GM12878 (cell line): Measurements from ENCODE around the gene GMDS. TPM values are rescaled to one million over a fixed set of nuclear protein-coding genes. Genes with fewer than 3 reads are reported as not detected.

Experiments used
- ATAC-seq: fragments of 200-7000 bp; cut with Tn5 transposase; 3 replicates; pipeline ENCODE4 v1.9.1; 2020; ENCODE audit warnings: mild to moderate bottlenecking, moderate library complexity
- BruUV-seq: library from RNA; stranded (reverse); fragments of 400-500 nt; replicated peaks from 2 replicates; lab custom pipeline; 2021; lab: Mats Ljungman, UMichigan
- CTCF ChIA-PET: fragments of 300-600 bp; sonication (Branson Sonifier 250); formaldehyde crosslinking; extraction: SDS; loops from one replicate; lab custom pipeline; 2021; ENCODE audit warnings: inconsistent platforms; lab: Yijun Ruan, JAX
- POLR2A ChIA-PET: fragments of 350-600 bp; formaldehyde crosslinking; extraction: SDS; loops from one replicate; lab custom pipeline; 2021; ENCODE audit warnings: inconsistent platforms; lab: Charles Lee
- RAD21 ChIA-PET: fragments of 300-600 bp; sonication (Branson Sonifier 250); formaldehyde crosslinking; loops from one replicate; lab custom pipeline; 2023; ENCODE audit warnings: antibody characterized with exemption; ENCODE audit not compliant: unreplicated experiment; lab: Charles Lee
- SMC1A ChIA-PET: fragments of 300-600 bp; sonication (Branson Sonifier 250); formaldehyde crosslinking; loops from one replicate; lab custom pipeline; 2023; ENCODE audit not compliant: unreplicated experiment, uncharacterized antibody; lab: Charles Lee
- DNase-seq: peaks from one replicate; pipeline ENCODE4 v3.0.0-alpha.2; 2011; ENCODE audit warnings: low read depth, low spot score
- FAIRE-seq: peaks from 3 replicates; lab custom pipeline; 2011; peaks lifted over from hg19 to GRCh38; lab: Jason Lieb, UNC
- H2AFZ ChIP-seq: 2 replicates; pipeline ENCODE4 v1.6.0; 2011; ENCODE audit warnings: low read depth, low read length, control low read depth; ENCODE audit not compliant: control insufficient read depth
- H3K27ac ChIP-seq: 2 replicates; pipeline ENCODE4 v1.5.1; 2011; ENCODE audit warnings: control low read depth; ENCODE audit not compliant: control insufficient read depth, insufficient read depth
- H3K27me3 ChIP-seq, 2 experiments: replicated peaks in 1 of 2; 2 replicates each; pipeline versions ENCODE4 v1.6.0 to v1.6.1; 2011; ENCODE audit warnings: low read length in 1 of 2; ENCODE audit not compliant: control insufficient read depth in 2 of 2, insufficient read depth in 2 of 2
- H3K36me3 ChIP-seq, 2 experiments: 2 replicates each; pipeline ENCODE4 v1.5.1; 2011; ENCODE audit warnings: low read length in 1 of 2; ENCODE audit not compliant: control insufficient read depth in 2 of 2, insufficient read depth in 2 of 2
- H3K4me1 ChIP-seq: 2 replicates; pipeline ENCODE4 v1.6.1; 2011; ENCODE audit warnings: mild to moderate bottlenecking, low read length, moderate library complexity, mixed read lengths; ENCODE audit not compliant: control insufficient read depth, insufficient read depth
- H3K4me2 ChIP-seq: 2 replicates; pipeline ENCODE4 v1.6.0; 2011; ENCODE audit warnings: control low read depth; ENCODE audit not compliant: control insufficient read depth, insufficient read depth
- H3K4me3 ChIP-seq: fragments of 200-600 bp; sonication (generic); 2 replicates; pipeline ENCODE4 v1.5.1; 2016
- H3K79me2 ChIP-seq: 2 replicates; pipeline ENCODE4 v1.6.0; 2011; ENCODE audit warnings: low read length; ENCODE audit not compliant: control insufficient read depth, insufficient read depth
- H3K9ac ChIP-seq: 2 replicates; pipeline ENCODE4 v1.8.0; 2011; ENCODE audit warnings: low read length, control low read depth, mixed read lengths; ENCODE audit not compliant: control insufficient read depth, insufficient read depth
- H3K9me3 ChIP-seq: replicated peaks from 3 replicates; pipeline ENCODE4 v1.5.1; 2011; ENCODE audit warnings: mild to moderate bottlenecking, low read length; ENCODE audit not compliant: control insufficient read depth, insufficient read depth
- H4K20me1 ChIP-seq: 2 replicates; pipeline ENCODE4 v1.6.0; 2011; ENCODE audit not compliant: control insufficient read depth, insufficient read depth
- ASH2L ChIP-seq: fragments of 300-600, 200-600 bp; sonication (generic); IDR thresholded peaks from 2 replicates; pipeline ENCODE4 v1.6.1; 2017; ENCODE audit warnings: low read depth, mild to moderate bottlenecking, borderline replicate concordance
- ATF7 ChIP-seq: fragments of 450-650 bp; IDR thresholded peaks from 2 replicates; pipeline ENCODE4 v1.6.1; 2016; ENCODE audit warnings: low read depth, mild to moderate bottlenecking
- CEBPB ChIP-seq, 2 experiments: fragments of 150-350 bp in 1 of 2; IDR thresholded peaks; 2 replicates each; pipeline ENCODE4 v1.6.1; 2012 to 2014; ENCODE audit warnings: low read depth in 2 of 2, low read length in 2 of 2, borderline replicate concordance in 1 of 2, inconsistent platforms in 1 of 2
- E4F1 ChIP-seq: fragments of 450-650 bp; IDR thresholded peaks from 2 replicates; pipeline ENCODE4 v1.6.1; 2018; ENCODE audit warnings: borderline replicate concordance, mild to moderate bottlenecking; ENCODE audit not compliant: partially characterized antibody
- EP300 ChIP-seq, 2 experiments: fragments of 150-350 bp in 1 of 2; IDR thresholded peaks; 2 replicates each; pipeline ENCODE4 v1.6.1; 2011 to 2012; ENCODE audit warnings: low read depth in 2 of 2, low read length in 2 of 2, borderline replicate concordance in 1 of 2, improper control_type of control experiment in 1 of 2, inconsistent platforms in 1 of 2; ENCODE audit not compliant: control insufficient read depth in 1 of 2
- GABPA ChIP-seq: IDR thresholded peaks from 2 replicates; pipeline ENCODE4 v1.6.1; 2014; ENCODE audit warnings: antibody characterized with exemption, low read depth, mild to moderate bottlenecking, inconsistent platforms
- HDGF ChIP-seq: fragments of 450-650 bp; IDR thresholded peaks from 2 replicates; pipeline ENCODE4 v1.6.1; 2016; ENCODE audit warnings: antibody characterized with exemption
- POLR2AphosphoS5 ChIP-seq: IDR thresholded peaks from 2 replicates; pipeline ENCODE4 v1.6.1; 2011; ENCODE audit warnings: mild to moderate bottlenecking, low read length, inconsistent platforms
- PRDM15 ChIP-seq: fragments of 450-650 bp; formaldehyde crosslinking; IDR thresholded peaks from 2 replicates; pipeline ENCODE4 v1.4.0; 2020; ENCODE audit warnings: mild to moderate bottlenecking, moderate library complexity
- RCOR1 ChIP-seq: conservative IDR thresholded peaks from 2 replicates; pipeline ENCODE4 v1.6.1; 2012; ENCODE audit warnings: low read depth, low read length, improper control_type of control experiment
- SREBF2 ChIP-seq: IDR thresholded peaks from 2 replicates; pipeline ENCODE4 v1.6.1; 2012; ENCODE audit warnings: mild to moderate bottlenecking, low read length
- ZBTB11 ChIP-seq: fragments of 450-650 bp; formaldehyde crosslinking; IDR thresholded peaks from 2 replicates; pipeline ENCODE4 v1.5.0; 2022; ENCODE audit warnings: mild to moderate bottlenecking, missing genetic modification characterization
- ZNF622 ChIP-seq: fragments of 450-650 bp; IDR thresholded peaks from 2 replicates; pipeline ENCODE4 v1.6.1; 2017; ENCODE audit warnings: mild to moderate bottlenecking, inconsistent platforms
- ZZZ3 ChIP-seq: IDR thresholded peaks from 2 replicates; pipeline ENCODE4 v1.6.1; 2011; ENCODE audit warnings: low read depth; ENCODE audit not compliant: control insufficient read depth, insufficient read length
- WGBS: methylation state at CpG from one replicate; pipeline ENCODE4 v1.1.6; 2016; ENCODE audit warnings: low lambda C conversion rate; ENCODE audit not compliant: insufficient replicate concordance, insufficient coverage; ENCODE audit errors: missing lambda C conversion rate; 5-methylcytosine and 5-hydroxymethylcytosine counted together
- in situ Hi-C: fragments of 300-500 bp; cut with MboI; formaldehyde crosslinking; loops from 9 replicates; pipeline ENCODE4 v1.14.3; 2018; ENCODE audit warnings: mixed read lengths
- intact Hi-C: fragments of 100-400 bp; cut with micrococcal nuclease; formaldehyde crosslinking; loops from one replicate; pipeline ENCODE4 v1.14.2; 2022; ENCODE audit not compliant: unreplicated experiment
- polyA plus RNA-seq, 11 experiments: library from polyadenylated mRNA; depleted of rRNA in 4 of 11; unstranded in 6 of 11; stranded (reverse) in 5 of 11; fragments of >200 nt; fragmentation: Nextera tagmentation in 4 of 11; fragmentation: Illumina TruSeq in 1 of 11; extraction: Ambion mirVana in 4 of 11; extraction: Trizol in 1 of 11; gene quantifications; 1 replicate in 1 of 11; 2 replicates in 10 of 11; pipeline versions ENCODE4 v1.2.1 to v1.2.3, GENCODE V29; 2011 to 2016; ENCODE audit warnings: inconsistent platforms in 2 of 11, missing spikeins in 2 of 11, low read depth in 1 of 11
- total RNA-seq, 4 experiments: library from RNA; depleted of rRNA in 3 of 4; stranded (reverse); fragments of >200 nt in 3 of 4; fragmentation: Illumina TruSeq in 1 of 4; extraction: Trizol in 1 of 4; gene quantifications; 2 replicates each; pipeline versions ENCODE4 v1.2.1 to v1.2.3, GENCODE V29; 2013 to 2021

The GMDS gene
- total and polyA plus RNA-seq, 10 of the 15 experiments (the other 5 are each of a cell fraction or from before 2014, with no cell fraction given) = 0.61 to 53.8 (median 29.3) TPM

- TF ChIP-seq PRDM15 (CRISPR knock-in tag) = no peak
- TF ChIP-seq ATF7 = no peak
- no peak for TF ChIP-seq CEBPB (IDR thresholded peaks at IDR 0.05; ENCODE audit: borderline replicate concordance in 1 of 2, low read depth in 2 of 2, low read length in 2 of 2)
- no peak for TF ChIP-seq ZNF622
- TF ChIP-seq SREBF2 = no peak
- TF ChIP-seq GABPA = no peak
- TF ChIP-seq POLR2AphosphoS5 = no peak
- TF ChIP-seq ZBTB11 (CRISPR knock-in tag) = no peak
- TF ChIP-seq ASH2L = no peak
- no peak for TF ChIP-seq ZZZ3
- TF ChIP-seq HDGF = no peak
- no peak for TF ChIP-seq RCOR1
- TF ChIP-seq EP300 (IDR thresholded peaks at IDR 0.05; ENCODE audit: borderline replicate concordance in 1 of 2, control insufficient read depth in 1 of 2, low read depth in 2 of 2, low read length in 2 of 2) = no peak
- TF ChIP-seq E4F1 = no peak
- DNase-seq (no peak), ATAC-seq (no peak), FAIRE-seq (no peak)
- CTCF ChIA-PET = interaction anchor here (1.5 to 1.9 kb wide), 2 partner anchors 13 to 17 kb away, joined by 3 to 7 read pairs; no protein-coding TSS in a partner anchor
- no peaks in the 10 kb centered on the region for H4K20me1 ChIP-seq
- intact Hi-C loops (no loop called here), in situ Hi-C loops (no loop called here)
- RAD21 ChIA-PET = interaction anchor here (1.6 kb wide), 1 partner anchor 14 kb away, joined by 4 read pairs; no protein-coding TSS in a partner anchor
- BruUV-seq = no TSS peak
- no peaks in the 10 kb centered on the region for H3K9me3 ChIP-seq
- peaks cover 10% of the 10 kb centered on the region; the same call in 1 of the 2 replicates for H3K4me1 ChIP-seq
- no peaks in the 10 kb centered on the region for H3K27me3 ChIP-seq
- no peaks in the 10 kb centered on the region for H3K79me2 ChIP-seq
- no peaks in the 10 kb centered on the region for H3K36me3 ChIP-seq
- H3K9ac ChIP-seq = no peak overlapping the region
- SMC1A ChIA-PET = interaction anchor here (1.9 kb wide), 1 partner anchor 14 kb away, joined by 5 read pairs; no protein-coding TSS in a partner anchor
- H3K4me2 ChIP-seq = no peak overlapping the region
- H3K27ac ChIP-seq = no peak overlapping the region
- no peak overlapping the region for H3K4me3 ChIP-seq
- POLR2A ChIA-PET = interaction anchor here (1.3 kb wide), 1 partner anchor 14 kb away, joined by 3 read pairs; no protein-coding TSS in a partner anchor
- 75% methylated on average over 4 of the region's 6 CpGs for WGBS
- no peak overlapping the region for H2AFZ ChIP-seq
Measured at GRCh38 chr6:1784422-1784884, 461.0 kb downstream of the GMDS start.
